Large intestine (tissue), 3 donors: ENCODE data around the gene TGM2. TPM values are rescaled to one million over a fixed set of nuclear protein-coding genes. Genes with fewer than 3 reads are reported as not detected.
"Not testable (repeated sequence)": the region's sequence is repeated elsewhere in the genome, so short reads cannot be mapped to it uniquely, and the experiment has no call there.

Source experiments
- DNase-seq, 2 donors: peaks; one replicate each; pipeline versions ENCODE4 v3.0.0 to v3.0.0-alpha.2; 2013
- H3K27ac ChIP-seq: one replicate; pipeline ENCODE4 v1.5.1; 2013; ENCODE audit warnings: low read length
- H3K27me3 ChIP-seq: 2 replicates; pipeline ENCODE4 v1.6.1; 2013; ENCODE audit warnings: low read length; ENCODE audit not compliant: control insufficient read depth, insufficient read depth
- H3K36me3 ChIP-seq: 2 replicates; pipeline ENCODE4 v1.6.1; 2013; ENCODE audit warnings: low read length; ENCODE audit not compliant: control insufficient read depth, insufficient read depth
- H3K4me1 ChIP-seq: one replicate; pipeline ENCODE4 v1.6.1; 2013; ENCODE audit warnings: low read length; ENCODE audit not compliant: control insufficient read depth, insufficient read depth
- H3K4me3 ChIP-seq: one replicate; pipeline ENCODE4 v1.5.1; 2013; ENCODE audit warnings: low read length
- H3K9me3 ChIP-seq: one replicate; pipeline ENCODE4 v1.6.1; 2013; ENCODE audit warnings: mild to moderate bottlenecking, low read depth, low read length, moderate library complexity; ENCODE audit not compliant: control insufficient read depth
- WGBS: methylation state at CpG from one replicate; pipeline ENCODE4 v1.1.5; 2013; ENCODE audit warnings: low lambda C conversion rate; ENCODE audit not compliant: insufficient coverage; 5-methylcytosine and 5-hydroxymethylcytosine counted together
- polyA plus RNA-seq: library from polyadenylated mRNA; unstranded; fragments of 120-200 nt; gene quantifications from one replicate; pipeline ENCODE4 v1.2.1, GENCODE V29; 2013

Gene TGM2
- polyA plus RNA-seq, 1 donor: 334 TPM

GRCh38 chr20:38108438-38108985 lies 56.6 kb downstream of the TGM2 start:
- Histone ChIP-seq H3K36me3 (no peaks in the 10 kb centered on the region), H3K9me3 (no peaks in the 10 kb centered on the region), H3K4me1 (peaks cover 31% of the 10 kb centered on the region), H3K27me3 (no peaks in the 10 kb centered on the region), H3K4me3 (no peak overlapping the region), H3K27ac (peak overlapping the region; percentile 66)
- no CpG with 5 or more reads among the region's 4 CpGs for WGBS
- DNase-seq: peak; percentile 37 to 47

DNA sequence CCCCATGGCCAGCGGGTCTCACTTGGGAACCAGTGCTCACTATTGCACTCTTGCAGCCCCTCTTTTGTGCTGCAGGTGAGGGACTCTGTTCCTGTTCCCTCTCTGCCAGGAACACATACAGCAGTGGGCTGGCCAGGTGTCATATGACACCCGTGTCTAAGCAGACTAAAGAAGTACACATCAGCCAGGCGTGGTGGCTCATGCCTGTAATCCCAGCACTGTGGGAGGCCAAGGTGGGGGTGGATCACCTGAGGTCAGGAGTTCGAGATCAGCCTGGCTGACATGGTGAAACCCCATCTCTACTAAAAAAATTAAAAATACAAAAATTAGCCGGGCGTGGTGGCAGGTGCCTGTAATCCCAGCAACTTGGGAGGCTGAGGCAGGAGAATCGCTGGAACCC lies 57.2 kb downstream of the TGM2 start:
- no CpG with 5 or more reads among the region's 7 CpGs for WGBS
- H3K27me3 ChIP-seq, H3K4me3 ChIP-seq, DNase-seq, H3K36me3 ChIP-seq, H3K9me3 ChIP-seq: not testable (repeated sequence)
- Histone ChIP-seq H3K4me1 (peaks cover 31% of the 10 kb centered on the region), H3K27ac (peak overlapping the region; percentile 66)

DNA sequence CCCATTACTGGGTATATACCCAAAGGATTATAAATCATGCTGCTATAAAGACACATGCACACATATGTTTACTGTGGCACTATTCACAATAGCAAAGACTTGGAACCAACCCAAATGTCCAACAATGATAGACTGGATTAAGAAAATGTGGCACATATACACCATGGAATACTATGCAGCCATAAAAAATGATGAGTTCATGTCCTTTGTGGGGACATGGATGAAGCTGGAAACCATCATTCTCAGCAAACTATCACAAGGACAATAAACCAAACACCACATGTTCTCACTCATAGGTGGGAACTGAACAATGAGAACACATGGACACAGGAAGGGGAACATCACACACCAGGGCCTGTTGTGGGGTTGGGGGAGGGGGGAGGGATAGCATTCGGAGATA lies 57.7 kb downstream of the TGM2 start:
- H3K36me3 ChIP-seq, H3K27me3 ChIP-seq, H3K27ac ChIP-seq, H3K4me3 ChIP-seq, H3K9me3 ChIP-seq, DNase-seq: not testable (repeated sequence)
- H3K4me1 ChIP-seq: peaks cover 31% of the 10 kb centered on the region
- no CpG with 5 or more reads among the region's 1 CpG for WGBS

DNA sequence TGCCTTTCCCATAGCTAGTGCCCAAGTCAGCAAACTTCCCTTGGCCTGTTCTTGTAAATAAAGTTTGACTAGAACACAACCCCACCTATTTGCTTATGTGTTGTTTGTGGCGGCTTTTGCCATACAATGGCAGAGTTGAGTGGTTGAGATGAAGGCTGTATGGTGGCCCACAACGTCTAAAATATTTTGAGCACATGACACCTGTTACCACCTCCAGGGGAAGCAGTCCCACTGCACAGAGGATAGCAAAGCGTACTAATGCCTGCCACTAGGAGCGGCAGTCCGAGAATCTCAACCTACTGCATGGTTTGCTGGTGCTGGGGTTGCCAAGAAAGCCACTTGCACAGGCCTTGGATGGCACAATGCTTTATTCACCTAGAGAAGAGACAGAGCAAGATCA lies 58.6 kb downstream of the TGM2 start:
- no peak for DNase-seq
- WGBS: no CpG with 5 or more reads among the region's 5 CpGs

GRCh38 chr20:38104285-38104684 lies 60.8 kb downstream of the TGM2 start:
- H3K4me3 ChIP-seq: no peak overlapping the region
- no peak for DNase-seq
- peaks cover 14% of the 10 kb centered on the region for H3K4me1 ChIP-seq
- no CpG with 5 or more reads among the region's 1 CpG for WGBS
- H3K27me3 ChIP-seq: no peaks in the 10 kb centered on the region
- no peaks in the 10 kb centered on the region for H3K36me3 ChIP-seq
- no peak overlapping the region for H3K27ac ChIP-seq
- H3K9me3 ChIP-seq: no peaks in the 10 kb centered on the region

More for the DNA sequence above, 58.6 kb downstream of the TGM2 start:
- Histone ChIP-seq H3K4me1 (peaks cover 31% of the 10 kb centered on the region), H3K36me3 (no peaks in the 10 kb centered on the region), H3K27ac (no peak overlapping the region), H3K4me3 (no peak overlapping the region), H3K9me3 (no peaks in the 10 kb centered on the region), H3K27me3 (no peaks in the 10 kb centered on the region)

- not testable (repeated sequence) for H3K9me3 ChIP-seq, H3K4me3 ChIP-seq, H3K36me3 ChIP-seq, DNase-seq, H3K27me3 ChIP-seq, H3K4me1 ChIP-seq, H3K27ac ChIP-seq
- no CpG with 5 or more reads among the region's 5 CpGs for WGBS
These were observed 62.9 kb downstream of the TGM2 start for GRCh38 chr20:38102206-38102605.

GRCh38 chr20:38098952-38099351 lies 66.1 kb downstream of the TGM2 start:
- peaks cover 16% of the 10 kb centered on the region for H3K4me1 ChIP-seq
- no peaks in the 10 kb centered on the region for H3K36me3 ChIP-seq
- no peaks in the 10 kb centered on the region for H3K9me3 ChIP-seq
- no peaks in the 10 kb centered on the region for H3K27me3 ChIP-seq
- DNase-seq: no peak
- WGBS: 50% methylated on average over 1 of the region's 1 CpG
- H3K27ac ChIP-seq: no peak overlapping the region
- no peak overlapping the region for H3K4me3 ChIP-seq

GRCh38 chr20:38095017-38095686 lies 69.9 kb downstream of the TGM2 start:
- H3K36me3 ChIP-seq: peaks cover 14% of the 10 kb centered on the region
- peaks cover 22% of the 10 kb centered on the region for H3K4me1 ChIP-seq
- no peaks in the 10 kb centered on the region for H3K9me3 ChIP-seq
- peak; percentile 23 to 57 for DNase-seq
- no peak overlapping the region for H3K4me3 ChIP-seq
- WGBS: no CpG with 5 or more reads among the region's 7 CpGs
- H3K27ac ChIP-seq: peak overlapping the region; percentile 84
- no peaks in the 10 kb centered on the region for H3K27me3 ChIP-seq

DNA sequence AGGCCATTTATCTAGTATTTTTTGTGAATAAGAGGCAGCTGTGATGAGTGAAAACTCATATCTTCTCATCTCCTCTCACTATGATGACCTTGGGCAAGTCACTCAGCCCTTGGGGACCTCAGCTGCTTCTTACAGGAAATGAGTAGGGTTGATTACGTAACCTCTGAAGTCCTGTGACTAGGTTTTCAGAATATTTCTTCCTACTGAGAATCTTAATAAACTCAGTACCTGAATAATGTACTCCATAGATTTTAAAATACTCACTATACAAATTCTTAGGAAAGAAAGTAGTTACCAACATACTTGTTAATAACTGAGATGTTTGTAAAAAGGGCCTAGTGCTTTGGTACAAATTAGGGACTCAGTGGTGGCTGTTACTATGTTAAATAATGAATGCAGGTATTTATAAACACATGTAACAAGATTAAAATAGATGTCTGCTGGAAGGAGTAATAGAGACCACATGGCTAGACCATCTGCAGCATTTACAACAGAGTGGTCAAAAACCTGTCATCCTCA lies 70.6 kb downstream of the TGM2 start:
- Histone ChIP-seq H3K36me3 (peaks cover 21% of the 10 kb centered on the region), H3K4me1 (peaks cover 22% of the 10 kb centered on the region), H3K9me3 (no peaks in the 10 kb centered on the region), H3K27me3 (no peaks in the 10 kb centered on the region), H3K27ac (peak overlapping the region; percentile 84), H3K4me3 (no peak overlapping the region)
- peak; percentile 66 to 79 for DNase-seq
- WGBS: no CpG with 5 or more reads among the region's 1 CpG

DNA sequence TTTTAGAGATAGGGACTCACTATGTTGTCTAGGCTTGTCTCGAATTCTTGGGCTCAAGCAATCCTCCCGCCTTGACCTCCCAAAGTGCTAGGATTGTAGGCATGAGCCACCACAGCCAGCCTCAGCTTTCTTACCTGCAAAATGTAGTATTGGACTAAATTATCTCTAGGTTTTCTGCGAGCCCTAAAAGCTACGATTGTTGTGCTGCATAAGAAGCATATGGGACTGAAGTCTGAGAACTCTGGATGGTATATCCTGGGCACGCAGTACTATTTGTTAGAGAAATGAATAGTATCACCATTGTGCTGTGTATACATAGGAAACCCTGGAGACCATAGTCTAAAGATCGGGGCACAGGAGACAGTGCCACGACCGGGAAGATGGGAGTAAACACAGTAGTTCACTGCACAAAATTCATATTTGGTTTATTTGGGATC lies 71.4 kb downstream of the TGM2 start:
- Histone ChIP-seq H3K27ac (peak overlapping the region; percentile 84), H3K4me1 (peaks cover 22% of the 10 kb centered on the region), H3K27me3 (no peaks in the 10 kb centered on the region), H3K4me3 (no peak overlapping the region), H3K36me3 (peaks cover 29% of the 10 kb centered on the region), H3K9me3 (no peaks in the 10 kb centered on the region)
- peak in 1 of 2 donors; percentile 44 for DNase-seq
- WGBS: no CpG with 5 or more reads among the region's 8 CpGs

DNA sequence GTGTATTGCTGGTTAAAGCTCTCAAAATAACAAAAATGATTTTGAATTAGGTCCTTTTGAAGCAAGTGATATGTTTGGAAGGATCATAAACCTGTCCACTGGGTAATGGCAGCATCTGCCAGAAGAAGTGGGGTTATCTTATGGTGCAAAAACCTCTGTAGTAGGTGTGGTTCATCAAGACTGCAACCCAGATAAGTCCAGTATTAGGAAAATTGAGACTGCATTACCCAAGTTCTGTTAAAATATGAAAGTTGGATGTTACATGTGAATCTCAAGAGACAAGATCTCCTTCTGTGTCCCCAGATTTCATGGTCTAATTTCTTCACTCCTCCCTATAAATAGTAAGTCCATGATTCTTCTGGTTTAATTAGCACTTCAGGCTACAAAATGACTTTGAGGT lies 72.2 kb downstream of the TGM2 start:
- no peak for DNase-seq
- H3K36me3 ChIP-seq: peaks cover 36% of the 10 kb centered on the region
- no peaks in the 10 kb centered on the region for H3K9me3 ChIP-seq
- no peak overlapping the region for H3K4me3 ChIP-seq
- no peak overlapping the region for H3K27ac ChIP-seq
- H3K4me1 ChIP-seq: peaks cover 22% of the 10 kb centered on the region
- no peaks in the 10 kb centered on the region for H3K27me3 ChIP-seq
